WTC11 (cell line): ENCODE results near the gene ADCY5. TPM values are rescaled to one million over a fixed set of nuclear protein-coding genes. Genes with fewer than 3 reads are reported as not detected.

ENCODE experiments used
- ATAC-seq: fragments of 200-7000 bp; cut with Tn5 transposase; 2 replicates; pipeline ENCODE4 v1.10.0; 2021; ENCODE audit warnings: mild to moderate bottlenecking, moderate library complexity
- CTCF ChIA-PET: fragments of 300-600 bp; sonication (Branson Sonifier 250); formaldehyde crosslinking; loops from one replicate; lab custom pipeline; 2021; ENCODE audit warnings: antibody characterized with exemption; lab: Charles Lee
- POLR2A ChIA-PET: fragments of 350-600 bp; sonication (Branson Sonifier 250); formaldehyde crosslinking; loops from one replicate; lab custom pipeline; 2021; ENCODE audit warnings: antibody characterized with exemption; lab: Charles Lee
- DNase-seq: peaks from one replicate; pipeline ENCODE4 v3.0.0; 2021; ENCODE audit warnings: low spot score
- H3K27ac Mint-ChIP-seq: 2 replicates; pipeline ENCODE4 v1.8.0; 2021; ENCODE audit warnings: mixed read lengths
- H3K27me3 Mint-ChIP-seq: 2 replicates; pipeline ENCODE4 v1.8.0; 2021; ENCODE audit warnings: low read depth, mild to moderate bottlenecking, moderate library complexity, mixed read lengths
- H3K36me3 Mint-ChIP-seq: 2 replicates; pipeline ENCODE4 v1.8.0; 2021; ENCODE audit warnings: mixed read lengths
- H3K4me1 Mint-ChIP-seq: 2 replicates; pipeline ENCODE4 v1.8.0; 2022; ENCODE audit warnings: mixed read lengths
- H3K4me3 Mint-ChIP-seq: 2 replicates; pipeline ENCODE4 v1.8.0; 2021; ENCODE audit warnings: mild to moderate bottlenecking, moderate library complexity, mixed read lengths
- H3K9me3 Mint-ChIP-seq: 2 replicates; pipeline ENCODE4 v1.8.0; 2021; ENCODE audit warnings: mixed read lengths
- ELF4 ChIP-seq: sonication (generic); formaldehyde crosslinking; IDR thresholded peaks from 2 replicates; pipeline ENCODE4 v1.8.1; 2022; ENCODE audit warnings: low read depth, mild to moderate bottlenecking, moderate library complexity, missing genetic modification reagents
- ETV6 ChIP-seq: sonication (generic); formaldehyde crosslinking; IDR thresholded peaks from 2 replicates; pipeline ENCODE4 v1.8.1; 2022; ENCODE audit warnings: mild to moderate bottlenecking, missing genetic modification reagents
- FOXP1 ChIP-seq: sonication (generic); formaldehyde crosslinking; IDR thresholded peaks from 2 replicates; pipeline ENCODE4 v1.8.0; 2022; ENCODE audit warnings: missing genetic modification reagents, mild to moderate bottlenecking, moderate library complexity, borderline replicate concordance
- HMGA2 ChIP-seq: fragments of 250-450 bp; sonication (Bioruptor Pico); IDR thresholded peaks from 2 replicates; pipeline ENCODE4 v1.4.0; 2021; ENCODE audit warnings: mild to moderate bottlenecking, moderate library complexity
- IRF2 ChIP-seq: sonication (generic); formaldehyde crosslinking; IDR thresholded peaks from 2 replicates; pipeline ENCODE4 v1.8.0; 2022; ENCODE audit warnings: low read depth, missing genetic modification reagents, borderline replicate concordance
- JAZF1 ChIP-seq: fragments of 250-450 bp; sonication (Bioruptor Pico); IDR thresholded peaks from 2 replicates; pipeline ENCODE4 v1.9.0; 2021; ENCODE audit warnings: moderate library complexity, mild to moderate bottlenecking, inconsistent platforms
- NR2C2 ChIP-seq: sonication (generic); formaldehyde crosslinking; IDR thresholded peaks from 2 replicates; pipeline ENCODE4 v1.8.0; 2022; ENCODE audit warnings: mild to moderate bottlenecking, missing genetic modification reagents
- SMAD3 ChIP-seq: sonication (generic); formaldehyde crosslinking; IDR thresholded peaks from 2 replicates; pipeline ENCODE4 v1.8.0; 2022; ENCODE audit warnings: missing genetic modification reagents, mild to moderate bottlenecking, borderline replicate concordance
- SOX15 ChIP-seq: fragments of 250-450 bp; sonication (Bioruptor Pico); IDR thresholded peaks from 2 replicates; pipeline ENCODE4 v1.9.0; 2021; ENCODE audit warnings: mild to moderate bottlenecking
- ZNF263 ChIP-seq: sonication (generic); formaldehyde crosslinking; IDR thresholded peaks from 2 replicates; pipeline ENCODE4 v1.8.1; 2022; ENCODE audit warnings: low read depth, mild to moderate bottlenecking, moderate library complexity, missing genetic modification reagents
- ZNF423 ChIP-seq: fragments of 250-450 bp; sonication (Bioruptor Pico); IDR thresholded peaks from 2 replicates; pipeline ENCODE4 v2.1.2; 2022; ENCODE audit warnings: mild to moderate bottlenecking, moderate library complexity
- total RNA-seq: library from RNA; stranded (reverse); gene quantifications from 3 replicates; pipeline ENCODE4 v1.2.3, GENCODE V29; 2021
- TF ChIP-seq, protein P1 (sequence below): sonication (generic); formaldehyde crosslinking; IDR thresholded peaks from 2 replicates; pipeline ENCODE4 v1.8.0; 2023; ENCODE audit warnings: mild to moderate bottlenecking, missing genetic modification reagents
- TF ChIP-seq, protein P2 (sequence below): fragments of 250-450 bp; sonication (Bioruptor Pico); IDR thresholded peaks from 2 replicates; pipeline ENCODE4 v1.9.0; 2021; ENCODE audit warnings: mild to moderate bottlenecking
- TF ChIP-seq, protein P3 (sequence below): fragments of 250-450 bp; sonication (Bioruptor Pico); IDR thresholded peaks from 2 replicates; pipeline ENCODE4 v2.1.2; 2022; ENCODE audit warnings: mild to moderate bottlenecking, moderate library complexity
- TF ChIP-seq, protein P4 (sequence below): sonication (generic); formaldehyde crosslinking; IDR thresholded peaks from 2 replicates; pipeline ENCODE4 v1.8.1; 2023; ENCODE audit warnings: mild to moderate bottlenecking, moderate library complexity, missing genetic modification reagents
- TF ChIP-seq, protein P5 (sequence below): sonication (generic); formaldehyde crosslinking; IDR thresholded peaks from 2 replicates; pipeline ENCODE4 v1.8.1; 2023; ENCODE audit warnings: mild to moderate bottlenecking, missing genetic modification reagents, moderate library complexity
- TF ChIP-seq, protein P6 (sequence below): sonication (generic); formaldehyde crosslinking; conservative IDR thresholded peaks from 2 replicates; pipeline ENCODE4 v1.8.1; 2022; ENCODE audit warnings: mild to moderate bottlenecking, missing genetic modification reagents

ADCY5 gene
- total RNA-seq, 1 experiment from 2014 or later = 23.5 TPM

DNA sequence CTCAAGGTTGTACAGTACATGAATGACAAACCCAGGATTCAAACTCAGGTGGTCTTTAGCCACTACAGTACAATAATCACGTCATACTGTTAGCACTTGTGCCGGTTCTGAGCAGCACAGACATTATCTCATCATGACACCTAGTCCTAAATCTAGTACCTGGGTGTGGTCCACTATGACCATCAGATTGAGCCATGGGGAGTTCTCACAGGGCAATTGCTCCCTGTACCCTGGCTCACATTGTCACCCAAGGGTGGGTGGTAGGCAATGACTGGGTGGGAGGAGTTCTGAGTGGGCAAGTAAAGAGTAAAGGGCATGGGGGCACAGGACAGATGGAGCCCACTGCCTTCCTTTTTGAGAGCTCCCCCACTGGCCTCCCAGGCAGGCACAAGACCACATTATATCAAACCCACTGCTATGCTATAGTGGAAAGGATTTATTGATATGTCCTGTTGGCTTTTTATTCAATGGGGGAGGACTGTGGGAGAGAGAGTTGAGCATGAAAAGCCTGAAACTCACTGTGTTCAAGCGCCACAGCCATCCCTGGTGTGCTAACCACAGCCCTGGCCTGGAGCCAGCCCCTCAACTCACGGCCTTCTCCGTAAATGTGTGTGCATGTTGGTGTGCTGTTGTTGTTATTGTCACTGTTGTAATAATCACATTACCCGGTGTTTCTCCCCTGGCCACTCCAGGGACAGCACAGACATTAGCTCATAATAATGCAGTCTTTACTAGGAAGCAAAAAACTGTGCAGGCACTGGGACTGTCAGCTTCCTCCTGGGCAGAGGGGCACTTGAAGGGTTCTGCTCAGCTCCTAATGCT lies 27.3 kb downstream of the ADCY5 start:
- ATAC-seq = no peak
- Mint-ChIP-seq H3K36me3 (no peaks in the 10 kb centered on the region), H3K4me1 (peaks cover 9% of the 10 kb centered on the region), H3K9me3 (no peaks in the 10 kb centered on the region), H3K4me3 (no peak overlapping the region)
- no peak for DNase-seq
- CTCF ChIA-PET = interaction anchor here (1.0 to 2.5 kb wide), 12 partner anchors 9 to 107 kb away, joined by 3 to 26 read pairs (median 4); partner anchors contain the start of gene ADCY5
- POLR2A ChIA-PET = no interaction called here
- no peak for TF ChIP-seq SOX15 (CRISPR knock-in tag)
- TF ChIP-seq, all 79 proteins: peak for 0
- Mint-ChIP-seq H3K27ac (no peak overlapping the region), H3K27me3 (no peaks in the 10 kb centered on the region)

DNA sequence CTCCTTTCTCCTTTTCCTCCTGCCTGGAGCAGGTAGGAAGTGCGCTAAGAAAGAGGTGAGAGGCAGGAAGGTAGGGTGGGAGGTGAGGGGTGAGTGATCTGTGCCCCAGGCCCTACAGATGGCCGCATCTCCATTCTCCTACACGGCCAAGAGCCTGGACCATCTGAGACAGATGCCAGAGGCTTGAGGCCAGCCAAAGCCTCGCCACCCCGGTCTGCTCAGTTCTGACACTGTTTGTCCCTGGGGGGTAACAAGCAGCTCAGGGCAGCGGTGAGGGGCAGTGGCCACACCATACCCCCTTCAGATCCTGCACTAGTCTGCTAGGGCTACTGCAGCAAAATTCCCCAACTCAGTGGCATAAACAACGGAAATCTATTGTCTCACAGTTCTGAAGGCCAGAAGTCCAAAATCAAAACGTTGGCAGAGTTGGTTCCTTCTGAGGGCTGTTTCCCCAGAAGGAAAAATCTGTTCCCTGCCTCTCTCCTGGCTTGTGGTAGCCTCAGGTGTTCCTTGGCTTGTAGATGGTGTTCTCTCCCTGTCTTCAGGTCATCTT lies 28.4 kb downstream of the ADCY5 start:
- CTCF ChIA-PET = interaction anchor here (2.4 kb wide), 1 partner anchor 28 kb away, joined by 9 read pairs; the partner anchor contains the start of gene ADCY5
- ATAC-seq (no peak), DNase-seq (no peak)
- peaks cover 9% of the 10 kb centered on the region for H3K4me1 Mint-ChIP-seq
- H3K27ac Mint-ChIP-seq = no peak overlapping the region
- H3K9me3 Mint-ChIP-seq = no peaks in the 10 kb centered on the region
- H3K36me3 Mint-ChIP-seq = no peaks in the 10 kb centered on the region
- no peak overlapping the region for H3K4me3 Mint-ChIP-seq
- TF ChIP-seq, protein P1, sequence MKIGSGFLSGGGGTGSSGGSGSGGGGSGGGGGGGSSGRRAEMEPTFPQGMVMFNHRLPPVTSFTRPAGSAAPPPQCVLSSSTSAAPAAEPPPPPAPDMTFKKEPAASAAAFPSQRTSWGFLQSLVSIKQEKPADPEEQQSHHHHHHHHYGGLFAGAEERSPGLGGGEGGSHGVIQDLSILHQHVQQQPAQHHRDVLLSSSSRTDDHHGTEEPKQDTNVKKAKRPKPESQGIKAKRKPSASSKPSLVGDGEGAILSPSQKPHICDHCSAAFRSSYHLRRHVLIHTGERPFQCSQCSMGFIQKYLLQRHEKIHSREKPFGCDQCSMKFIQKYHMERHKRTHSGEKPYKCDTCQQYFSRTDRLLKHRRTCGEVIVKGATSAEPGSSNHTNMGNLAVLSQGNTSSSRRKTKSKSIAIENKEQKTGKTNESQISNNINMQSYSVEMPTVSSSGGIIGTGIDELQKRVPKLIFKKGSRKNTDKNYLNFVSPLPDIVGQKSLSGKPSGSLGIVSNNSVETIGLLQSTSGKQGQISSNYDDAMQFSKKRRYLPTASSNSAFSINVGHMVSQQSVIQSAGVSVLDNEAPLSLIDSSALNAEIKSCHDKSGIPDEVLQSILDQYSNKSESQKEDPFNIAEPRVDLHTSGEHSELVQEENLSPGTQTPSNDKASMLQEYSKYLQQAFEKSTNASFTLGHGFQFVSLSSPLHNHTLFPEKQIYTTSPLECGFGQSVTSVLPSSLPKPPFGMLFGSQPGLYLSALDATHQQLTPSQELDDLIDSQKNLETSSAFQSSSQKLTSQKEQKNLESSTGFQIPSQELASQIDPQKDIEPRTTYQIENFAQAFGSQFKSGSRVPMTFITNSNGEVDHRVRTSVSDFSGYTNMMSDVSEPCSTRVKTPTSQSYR (CRISPR knock-in tag) = no peak
- TF ChIP-seq, protein P2, sequence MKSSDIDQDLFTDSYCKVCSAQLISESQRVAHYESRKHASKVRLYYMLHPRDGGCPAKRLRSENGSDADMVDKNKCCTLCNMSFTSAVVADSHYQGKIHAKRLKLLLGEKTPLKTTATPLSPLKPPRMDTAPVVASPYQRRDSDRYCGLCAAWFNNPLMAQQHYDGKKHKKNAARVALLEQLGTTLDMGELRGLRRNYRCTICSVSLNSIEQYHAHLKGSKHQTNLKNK = no peak
- TF ChIP-seq JAZF1 = no peak
- no peak for TF ChIP-seq ETV6
- TF ChIP-seq NR2C2 (CRISPR knock-in tag) = no peak
- no peak for TF ChIP-seq ZNF263 (CRISPR knock-in tag)
- no peak for TF ChIP-seq IRF2 (CRISPR knock-in tag)
- no peak for TF ChIP-seq ZNF423
- no peak for TF ChIP-seq FOXP1 (CRISPR knock-in tag)
- TF ChIP-seq SMAD3 = no peak
- TF ChIP-seq, protein P3, sequence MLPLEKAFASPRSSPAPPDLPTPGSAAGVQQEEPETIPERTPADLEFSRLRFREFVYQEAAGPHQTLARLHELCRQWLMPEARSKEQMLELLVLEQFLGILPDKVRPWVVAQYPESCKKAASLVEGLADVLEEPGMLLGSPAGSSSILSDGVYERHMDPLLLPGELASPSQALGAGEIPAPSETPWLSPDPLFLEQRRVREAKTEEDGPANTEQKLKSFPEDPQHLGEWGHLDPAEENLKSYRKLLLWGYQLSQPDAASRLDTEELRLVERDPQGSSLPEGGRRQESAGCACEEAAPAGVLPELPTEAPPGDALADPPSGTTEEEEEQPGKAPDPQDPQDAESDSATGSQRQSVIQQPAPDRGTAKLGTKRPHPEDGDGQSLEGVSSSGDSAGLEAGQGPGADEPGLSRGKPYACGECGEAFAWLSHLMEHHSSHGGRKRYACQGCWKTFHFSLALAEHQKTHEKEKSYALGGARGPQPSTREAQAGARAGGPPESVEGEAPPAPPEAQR = no peak
- TF ChIP-seq ELF4 = no peak
- no peaks in the 10 kb centered on the region for H3K27me3 Mint-ChIP-seq
- POLR2A ChIA-PET = no interaction called here

DNA sequence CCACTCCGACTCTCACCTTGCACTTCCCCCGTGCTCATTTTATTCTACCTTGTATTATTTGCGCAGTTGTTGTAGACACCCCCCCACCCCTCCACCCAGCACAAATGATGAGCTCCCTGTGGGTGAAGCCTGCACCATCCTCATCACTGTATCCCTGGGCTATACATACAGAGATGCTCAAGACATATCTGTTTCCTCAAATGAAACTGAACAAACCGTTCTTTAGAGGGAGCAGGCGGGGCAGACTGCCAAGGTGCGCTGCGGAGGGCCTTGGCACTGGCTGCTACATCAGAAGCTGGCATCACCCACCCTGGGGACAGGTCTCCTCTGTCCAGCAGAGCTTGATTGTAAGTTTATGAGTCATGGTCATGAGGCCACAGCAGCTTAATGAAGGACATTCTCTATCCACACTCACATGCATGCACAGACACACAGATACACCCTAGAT lies 29.0 kb downstream of the ADCY5 start:
- Mint-ChIP-seq H3K4me1 (peaks cover 9% of the 10 kb centered on the region), H3K9me3 (no peaks in the 10 kb centered on the region), H3K36me3 (no peaks in the 10 kb centered on the region), H3K4me3 (no peak overlapping the region)
- no peak for ATAC-seq
- TF ChIP-seq, protein P4, sequence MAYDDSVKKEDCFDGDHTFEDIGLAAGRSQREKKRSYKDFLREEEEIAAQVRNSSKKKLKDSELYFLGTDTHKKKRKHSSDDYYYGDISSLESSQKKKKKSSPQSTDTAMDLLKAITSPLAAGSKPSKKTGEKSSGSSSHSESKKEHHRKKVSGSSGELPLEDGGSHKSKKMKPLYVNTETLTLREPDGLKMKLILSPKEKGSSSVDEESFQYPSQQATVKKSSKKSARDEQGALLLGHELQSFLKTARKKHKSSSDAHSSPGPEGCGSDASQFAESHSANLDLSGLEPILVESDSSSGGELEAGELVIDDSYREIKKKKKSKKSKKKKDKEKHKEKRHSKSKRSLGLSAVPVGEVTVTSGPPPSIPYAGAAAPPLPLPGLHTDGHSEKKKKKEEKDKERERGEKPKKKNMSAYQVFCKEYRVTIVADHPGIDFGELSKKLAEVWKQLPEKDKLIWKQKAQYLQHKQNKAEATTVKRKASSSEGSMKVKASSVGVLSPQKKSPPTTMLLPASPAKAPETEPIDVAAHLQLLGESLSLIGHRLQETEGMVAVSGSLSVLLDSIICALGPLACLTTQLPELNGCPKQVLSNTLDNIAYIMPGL (CRISPR knock-in tag) = no peak
- TF ChIP-seq HMGA2 = no peak
- TF ChIP-seq, protein P5, sequence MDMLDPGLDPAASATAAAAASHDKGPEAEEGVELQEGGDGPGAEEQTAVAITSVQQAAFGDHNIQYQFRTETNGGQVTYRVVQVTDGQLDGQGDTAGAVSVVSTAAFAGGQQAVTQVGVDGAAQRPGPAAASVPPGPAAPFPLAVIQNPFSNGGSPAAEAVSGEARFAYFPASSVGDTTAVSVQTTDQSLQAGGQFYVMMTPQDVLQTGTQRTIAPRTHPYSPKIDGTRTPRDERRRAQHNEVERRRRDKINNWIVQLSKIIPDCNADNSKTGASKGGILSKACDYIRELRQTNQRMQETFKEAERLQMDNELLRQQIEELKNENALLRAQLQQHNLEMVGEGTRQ (CRISPR knock-in tag) = no peak
- TF ChIP-seq NR2C2 (CRISPR knock-in tag) = no peak
- TF ChIP-seq ELF4 = no peak
- TF ChIP-seq, protein P6, sequence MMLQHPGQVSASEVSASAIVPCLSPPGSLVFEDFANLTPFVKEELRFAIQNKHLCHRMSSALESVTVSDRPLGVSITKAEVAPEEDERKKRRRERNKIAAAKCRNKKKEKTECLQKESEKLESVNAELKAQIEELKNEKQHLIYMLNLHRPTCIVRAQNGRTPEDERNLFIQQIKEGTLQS (CRISPR knock-in tag) = no peak
- TF ChIP-seq, all 79 proteins: peak for 0
- DNase-seq = no peak
- Mint-ChIP-seq H3K27me3 (no peaks in the 10 kb centered on the region), H3K27ac (0 out of 2 replicates have a peak overlapping the region, but pooled peaks have one; percentile 4)
- CTCF ChIA-PET = interaction anchor here (1.1 to 2.4 kb wide), 2 partner anchors 28 to 69 kb away, joined by 4 to 9 read pairs; partner anchors contain the start of gene ADCY5
- POLR2A ChIA-PET = no interaction called here
